ENCODE results near the gene TGFBR3. TPM values are rescaled to one million over a fixed set of nuclear protein-coding genes. Genes with fewer than 3 reads are reported as not detected.

TGFBR3 gene
- total RNA-seq, 1 experiment from 2014 or later = 14.5 TPM

GRCh38 chr1:91827087-91827458, 58.9 kb downstream of the TGFBR3 start:
- CTCF ChIA-PET = no interaction called here

GRCh38 chr1:91826649-91827048, 59.3 kb downstream of the TGFBR3 start:
- ChIA-PET POLR2A (interaction anchor here (0.6 kb wide), 1 partner anchor 46 kb away, joined by 3 read pairs; no protein-coding TSS in a partner anchor), CTCF (no interaction called here)
- no peaks in the 10 kb centered on the region for H3K36me3 ChIP-seq (ENCODE audit: control insufficient read depth, insufficient read depth, low read length)
- DNase-seq (ENCODE audit: low read depth, low spot score) = no peak
- H3K9me3 ChIP-seq (ENCODE audit: control insufficient read depth, insufficient read depth, low read depth, low read length) = no peaks in the 10 kb centered on the region
- no peak for TF ChIP-seq CTCF (IDR thresholded peaks at IDR 0.05)
- TF ChIP-seq TCF7L2 (IDR thresholded peaks at IDR 0.05; ENCODE audit: low read depth, low read length) = no peak
- no peak for TF ChIP-seq POLR2AphosphoS5 (IDR thresholded peaks at IDR 0.05; ENCODE audit: low read depth, low read length)
- TF ChIP-seq SIN3A (IDR thresholded peaks at IDR 0.05; ENCODE audit: borderline replicate concordance, insufficient read depth, low read depth, low read length) = no peak
- TF ChIP-seq REST (IDR thresholded peaks at IDR 0.05; ENCODE audit: insufficient read depth in 1 of 2, low read depth in 2 of 2, low read length in 1 of 2) = no peak
- peaks cover 28% of the 10 kb centered on the region for H3K4me1 ChIP-seq (ENCODE audit: control insufficient read depth, insufficient read depth, low read length)
- no peak overlapping the region for H3K27ac ChIP-seq (ENCODE audit: low read length)
- BruUV-seq (replicated peaks) = no TSS peak
- in situ Hi-C loops (cut with HindIII; ENCODE audit: low pct_unique_long_range_greater_than_20kb, low sequenced_read_pairs) (no loop called here), intact Hi-C loops (cut with micrococcal nuclease; ENCODE audit: unreplicated experiment) (no loop called here)
- H3K27me3 ChIP-seq (ENCODE audit: control insufficient read depth, insufficient read depth, low read length) = no peaks in the 10 kb centered on the region
- no peak overlapping the region for H3K4me3 ChIP-seq (ENCODE audit: low read depth in 2 of 2, low read length in 2 of 2)
- ATAC-seq = no peak

More at GRCh38 chr1:91827087-91827458, 58.9 kb downstream of the TGFBR3 start:
- H3K27ac ChIP-seq (ENCODE audit: low read length) = no peak overlapping the region
- no peaks in the 10 kb centered on the region for H3K9me3 ChIP-seq (ENCODE audit: control insufficient read depth, insufficient read depth, low read depth, low read length)
- ATAC-seq (no peak), DNase-seq (ENCODE audit: low read depth, low spot score) (no peak)
- in situ Hi-C loops (cut with HindIII; ENCODE audit: low pct_unique_long_range_greater_than_20kb, low sequenced_read_pairs) (no loop called here), intact Hi-C loops (cut with micrococcal nuclease; ENCODE audit: unreplicated experiment) (no loop called here)
- H3K4me3 ChIP-seq (ENCODE audit: low read depth in 2 of 2, low read length in 2 of 2) = no peak overlapping the region
- POLR2A ChIA-PET = no interaction called here
- no peaks in the 10 kb centered on the region for H3K36me3 ChIP-seq (ENCODE audit: control insufficient read depth, insufficient read depth, low read length)
- no peaks in the 10 kb centered on the region for H3K27me3 ChIP-seq (ENCODE audit: control insufficient read depth, insufficient read depth, low read length)
- BruUV-seq (replicated peaks) = no TSS peak
- TF ChIP-seq SIN3A (IDR thresholded peaks at IDR 0.05; ENCODE audit: borderline replicate concordance, insufficient read depth, low read depth, low read length) (no peak), POLR2AphosphoS5 (IDR thresholded peaks at IDR 0.05; ENCODE audit: low read depth, low read length) (no peak), TCF7L2 (IDR thresholded peaks at IDR 0.05; ENCODE audit: low read depth, low read length) (no peak), CTCF (IDR thresholded peaks at IDR 0.05) (no peak), REST (IDR thresholded peaks at IDR 0.05; ENCODE audit: insufficient read depth in 1 of 2, low read depth in 2 of 2, low read length in 1 of 2) (no peak)
- H3K4me1 ChIP-seq (ENCODE audit: control insufficient read depth, insufficient read depth, low read length) = peaks cover 28% of the 10 kb centered on the region

Data from Panc1 (cell line).